NK-92 (cell line): ENCODE results near the gene FGF16.
"Not testable (repeated sequence)": the region's sequence is repeated elsewhere in the genome, so short reads cannot be mapped to it uniquely, and the experiment has no call there.

Source experiments
- DNase-seq: peaks from one replicate; lab custom pipeline; 2025; ENCODE audit not compliant: unreplicated experiment; lab: John Stamatoyannopoulos, UW

FGF16 gene

GRCh38 chrX:77446029-77446585 lies 1.1 kb upstream of the FGF16 start:
- no peak for DNase-seq

- DNase-seq = no peak
Measured at GRCh38 chrX:77447653-77448569, 722 bp downstream of the FGF16 start.

DNA sequence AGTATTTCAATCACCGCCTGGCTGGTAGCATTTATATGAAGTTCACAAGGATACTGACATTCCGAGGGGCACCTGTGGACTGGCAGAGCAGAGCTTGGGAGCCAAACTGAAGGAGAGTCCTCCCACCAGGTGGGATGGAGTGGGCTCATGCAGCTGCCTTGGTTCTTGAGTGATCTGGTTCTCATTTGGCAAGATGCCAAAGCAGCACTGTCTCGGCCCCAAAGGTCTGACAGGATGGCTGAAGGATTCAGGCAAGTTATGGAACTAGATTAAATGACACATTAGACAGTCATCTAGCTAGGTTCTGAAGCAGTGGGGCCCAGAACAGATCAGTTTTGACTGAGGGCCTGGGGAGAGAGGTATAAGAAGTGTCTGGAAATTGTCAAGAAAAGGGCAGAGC lies 3.2 kb downstream of the FGF16 start:
- DNase-seq = no peak

- no peak for DNase-seq
Measured at GRCh38 chrX:77450996-77451395, 3.8 kb downstream of the FGF16 start.

DNA sequence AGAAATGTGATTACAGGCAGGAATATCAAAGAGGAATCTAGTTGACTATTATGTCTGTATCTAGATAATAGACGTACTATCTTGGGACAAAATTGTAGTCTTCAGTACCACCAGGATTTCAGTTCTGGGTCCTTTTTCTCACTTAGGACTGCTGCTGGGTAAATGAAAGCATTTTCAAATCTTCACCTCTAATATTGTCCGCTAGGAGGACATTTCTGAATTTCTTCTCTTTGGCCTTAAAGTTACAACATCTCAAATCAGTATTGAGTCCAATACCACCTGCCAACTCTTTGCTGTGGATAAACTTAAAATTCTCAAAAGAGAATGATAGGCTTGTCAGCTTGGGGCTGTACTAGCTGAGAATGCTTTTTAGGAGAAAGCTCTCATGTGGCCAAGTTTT lies 6.0 kb downstream of the FGF16 start:
- no peak for DNase-seq

GRCh38 chrX:77455437-77455836 lies 8.2 kb downstream of the FGF16 start:
- no peak for DNase-seq

GRCh38 chrX:77484045-77484444 lies 36.9 kb downstream of the FGF16 start:
- DNase-seq = no peak

- no peak for DNase-seq
Measured at GRCh38 chrX:77493677-77494553, 46.7 kb downstream of the FGF16 start.

- not testable (repeated sequence) for DNase-seq
Measured at GRCh38 chrX:77500164-77500563, 53.0 kb downstream of the FGF16 start.

GRCh38 chrX:77502951-77503525 lies 55.8 kb downstream of the FGF16 start:
- DNase-seq = no peak

GRCh38 chrX:77505227-77505626 lies 58.0 kb downstream of the FGF16 start:
- no peak for DNase-seq
